Thyroid gland (tissue), 4 donors: ENCODE data around the gene ZNF280A.
"Not testable (repeated sequence)": the region's sequence is repeated elsewhere in the genome, so short reads cannot be mapped to it uniquely, and the experiment has no call there.

Source experiments
- CTCF ChIP-seq, 6 experiments: fragments of 200-600 bp in 3 of 6; fragments of 450-650 bp in 3 of 6; sonication (generic) in 3 of 6; IDR thresholded peaks; one replicate each; pipeline ENCODE4 v1.5.1; 2016 to 2019; ENCODE audit warnings: antibody characterized with exemption in 6 of 6, mild to moderate bottlenecking in 2 of 6, inconsistent platforms in 1 of 6, moderate library complexity in 1 of 6
- POLR2A ChIP-seq, 2 donors: fragments of 450-650 bp; IDR thresholded peaks; one replicate each; pipeline ENCODE4 v1.6.1; 2017; ENCODE audit warnings: antibody characterized with exemption in 2 of 2, mild to moderate bottlenecking in 2 of 2, moderate library complexity in 1 of 2

DNA sequence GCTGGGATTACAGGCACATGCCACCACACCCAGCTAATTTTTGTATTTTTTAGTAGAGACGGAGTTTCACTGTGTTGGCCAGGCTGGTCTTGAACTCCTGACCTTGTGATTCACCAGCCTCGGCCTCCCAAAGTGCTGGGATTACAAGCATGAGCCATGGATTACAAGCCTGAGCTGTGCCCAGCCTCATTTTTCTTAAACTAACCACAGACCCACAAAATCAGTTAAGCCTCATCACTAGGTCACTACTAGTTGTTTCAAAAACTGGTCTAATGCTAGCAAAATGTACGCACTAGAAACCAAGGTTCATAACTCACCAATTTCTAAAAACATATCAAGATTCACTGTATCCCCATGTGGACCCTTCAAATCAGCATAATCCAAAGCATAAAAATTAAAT lies 28.5 kb downstream of the ZNF280A start:
- TF ChIP-seq POLR2A, CTCF (IDR thresholded peaks at IDR 0.05): not testable (repeated sequence)
